Mesothelial cell of epicardium (in vitro differentiated cells): ENCODE results near the gene UBA3. TPM values are rescaled to one million over a fixed set of nuclear protein-coding genes. Genes with fewer than 3 reads are reported as not detected.
A peak's percentile ranks its signal among the peaks of the same experiment; 100 is the strongest.

Experiments used
- DNase-seq, 2 experiments: peaks; one replicate each; pipeline ENCODE4 v3.0.0; 2021; ENCODE audit warnings: low spot score in 2 of 2; ENCODE audit not compliant: unreplicated experiment in 2 of 2
- H3K27ac Mint-ChIP-seq: 2 replicates; pipeline ENCODE4 v1.8.0; 2021; ENCODE audit warnings: mixed read lengths
- H3K27me3 Mint-ChIP-seq: 2 replicates; pipeline ENCODE4 v1.8.0; 2021; ENCODE audit warnings: low read depth, mixed read lengths
- H3K36me3 Mint-ChIP-seq: 2 replicates; pipeline ENCODE4 v1.8.0; 2021; ENCODE audit warnings: mixed read lengths
- H3K4me1 Mint-ChIP-seq: 2 replicates; pipeline ENCODE4 v1.8.0; 2021; ENCODE audit warnings: mixed read lengths
- H3K4me3 Mint-ChIP-seq: 2 replicates; pipeline ENCODE4 v1.8.0; 2021; ENCODE audit warnings: mild to moderate bottlenecking, moderate library complexity, mixed read lengths
- H3K9me3 Mint-ChIP-seq: 2 replicates; pipeline ENCODE4 v1.8.0; 2021; ENCODE audit warnings: mixed read lengths
- total RNA-seq: library from RNA; stranded (reverse); gene quantifications from 3 replicates; pipeline ENCODE4 v1.2.1, GENCODE V29; 2021
- TF ChIP-seq, protein P1 (sequence below): fragments of 200-600 bp; sonication (generic); IDR thresholded peaks from one replicate; pipeline ENCODE4 v1.5.0; 2021; ENCODE audit warnings: antibody characterized with exemption; ENCODE audit not compliant: unreplicated experiment

The UBA3 gene
- total RNA-seq, 1 donor from 2014 or later, result 62.1 TPM

DNA sequence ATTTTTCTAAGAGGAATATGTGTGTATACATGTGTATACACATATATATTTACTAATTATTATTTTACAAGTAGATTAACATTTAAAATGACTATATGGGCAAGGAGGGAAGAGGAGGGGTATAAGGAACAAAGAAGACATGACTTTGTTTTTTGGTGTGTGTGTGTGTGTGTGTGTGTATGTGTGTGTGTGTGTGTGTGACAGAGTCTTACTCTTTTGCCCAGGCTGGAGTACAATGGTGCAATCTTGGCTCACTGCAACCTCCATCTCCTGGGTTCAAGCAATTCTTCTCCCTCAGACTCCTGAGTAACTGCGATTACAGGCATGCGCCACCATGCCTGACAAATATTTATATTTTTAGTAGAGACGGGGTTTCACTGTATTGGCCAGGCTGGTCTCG, 64.1 kb downstream of the UBA3 start:
- DNase-seq, result no peak
- Mint-ChIP-seq H3K27me3 (no peaks in the 10 kb centered on the region), H3K4me1 (peaks cover 14% of the 10 kb centered on the region), H3K36me3 (peaks cover 8% of the 10 kb centered on the region), H3K4me3 (no peak overlapping the region), H3K9me3 (no peaks in the 10 kb centered on the region), H3K27ac (no peak overlapping the region)
- TF ChIP-seq, protein P1, sequence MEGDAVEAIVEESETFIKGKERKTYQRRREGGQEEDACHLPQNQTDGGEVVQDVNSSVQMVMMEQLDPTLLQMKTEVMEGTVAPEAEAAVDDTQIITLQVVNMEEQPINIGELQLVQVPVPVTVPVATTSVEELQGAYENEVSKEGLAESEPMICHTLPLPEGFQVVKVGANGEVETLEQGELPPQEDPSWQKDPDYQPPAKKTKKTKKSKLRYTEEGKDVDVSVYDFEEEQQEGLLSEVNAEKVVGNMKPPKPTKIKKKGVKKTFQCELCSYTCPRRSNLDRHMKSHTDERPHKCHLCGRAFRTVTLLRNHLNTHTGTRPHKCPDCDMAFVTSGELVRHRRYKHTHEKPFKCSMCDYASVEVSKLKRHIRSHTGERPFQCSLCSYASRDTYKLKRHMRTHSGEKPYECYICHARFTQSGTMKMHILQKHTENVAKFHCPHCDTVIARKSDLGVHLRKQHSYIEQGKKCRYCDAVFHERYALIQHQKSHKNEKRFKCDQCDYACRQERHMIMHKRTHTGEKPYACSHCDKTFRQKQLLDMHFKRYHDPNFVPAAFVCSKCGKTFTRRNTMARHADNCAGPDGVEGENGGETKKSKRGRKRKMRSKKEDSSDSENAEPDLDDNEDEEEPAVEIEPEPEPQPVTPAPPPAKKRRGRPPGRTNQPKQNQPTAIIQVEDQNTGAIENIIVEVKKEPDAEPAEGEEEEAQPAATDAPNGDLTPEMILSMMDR, result no peak

DNA sequence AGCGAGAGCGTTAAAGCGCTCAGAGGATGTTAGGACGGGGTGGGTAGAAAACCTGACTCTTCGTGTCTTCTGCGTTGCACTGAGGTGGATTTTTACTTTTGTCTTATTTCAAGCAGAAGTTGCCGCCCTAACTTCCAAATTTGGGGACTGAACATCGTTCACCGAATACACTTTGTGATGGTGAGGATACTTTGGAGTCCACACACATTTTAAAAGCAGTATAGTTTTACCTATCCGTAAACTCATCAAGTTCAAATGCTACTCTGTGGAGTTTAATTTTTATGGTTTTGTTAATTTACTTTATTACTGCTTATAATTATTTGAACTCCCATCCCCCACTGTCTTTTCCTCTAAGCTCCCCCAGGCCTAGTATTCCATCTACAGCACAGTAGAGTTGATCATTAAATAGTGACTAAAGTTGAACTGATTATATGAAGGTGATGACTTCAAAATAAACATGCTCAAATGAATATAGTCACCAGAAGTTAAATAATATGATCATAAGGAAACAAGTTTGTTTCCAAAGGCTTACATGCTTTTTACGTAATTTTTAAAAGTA, 66.1 kb downstream of the UBA3 start:
- Mint-ChIP-seq H3K36me3 (peaks cover 8% of the 10 kb centered on the region), H3K27me3 (no peaks in the 10 kb centered on the region), H3K27ac (no peak overlapping the region), H3K4me3 (peak overlapping the region; percentile 71), H3K9me3 (no peaks in the 10 kb centered on the region), H3K4me1 (peaks cover 14% of the 10 kb centered on the region)
- DNase-seq, result no peak
- TF ChIP-seq, protein P1, result no peak

DNA sequence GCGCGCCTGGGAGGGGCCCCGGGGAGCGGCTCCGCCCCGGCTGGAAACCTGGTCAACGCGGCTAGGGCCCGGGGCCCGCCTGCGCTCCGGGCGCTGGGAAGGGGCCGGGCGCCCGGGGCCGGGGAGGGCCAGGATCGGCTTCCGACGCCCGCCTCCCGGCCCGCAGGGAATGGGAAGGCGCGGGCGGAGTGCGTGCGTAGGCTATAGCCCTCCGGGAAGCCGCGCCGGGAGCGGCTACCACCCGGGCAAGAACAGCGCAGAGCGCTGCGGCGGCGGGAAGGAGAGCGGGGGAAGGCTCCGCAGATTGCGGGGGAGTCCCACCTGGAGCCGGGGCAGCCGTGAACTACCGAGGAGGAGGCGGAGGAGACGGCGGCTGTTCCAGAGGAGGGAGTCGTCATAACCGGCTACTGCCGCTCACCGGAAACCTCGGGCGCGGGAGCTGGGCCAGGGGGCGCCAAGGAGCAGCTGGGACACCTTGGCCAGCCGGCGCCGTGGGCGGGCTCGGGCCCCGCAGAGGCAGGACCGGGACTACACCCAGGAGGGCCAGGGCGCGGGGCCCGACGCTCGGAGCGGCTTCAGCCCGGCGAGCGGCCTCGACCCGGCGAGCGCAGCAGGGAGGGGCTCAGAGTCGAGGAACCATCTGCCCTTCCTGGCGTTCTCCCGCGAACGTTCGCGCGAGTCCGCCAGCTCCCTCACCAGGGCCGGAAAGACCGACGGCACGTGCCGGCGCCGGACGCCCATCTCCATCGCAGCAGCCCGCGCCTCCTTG, 66.7 kb downstream of the UBA3 start, which contains the start of gene EOGT:
Gene EOGT, minus strand, starts transcription at position 432 of the 769 bp plus-strand sequence. CDS start 3,838 bp downstream, outside the sequence.
- Mint-ChIP-seq H3K9me3 (no peaks in the 10 kb centered on the region), H3K27ac (peak within 1 kb of the TSS; percentile 86), H3K4me3 (peak within 1 kb of the TSS; percentile 81), H3K36me3 (peaks cover 8% of the 10 kb centered on the region), H3K4me1 (peaks cover 14% of the 10 kb centered on the region), H3K27me3 (no peaks in the 10 kb centered on the region)
- peak; percentile 58 to 86 for DNase-seq
- TF ChIP-seq, protein P1, result peak; percentile 17

DNA sequence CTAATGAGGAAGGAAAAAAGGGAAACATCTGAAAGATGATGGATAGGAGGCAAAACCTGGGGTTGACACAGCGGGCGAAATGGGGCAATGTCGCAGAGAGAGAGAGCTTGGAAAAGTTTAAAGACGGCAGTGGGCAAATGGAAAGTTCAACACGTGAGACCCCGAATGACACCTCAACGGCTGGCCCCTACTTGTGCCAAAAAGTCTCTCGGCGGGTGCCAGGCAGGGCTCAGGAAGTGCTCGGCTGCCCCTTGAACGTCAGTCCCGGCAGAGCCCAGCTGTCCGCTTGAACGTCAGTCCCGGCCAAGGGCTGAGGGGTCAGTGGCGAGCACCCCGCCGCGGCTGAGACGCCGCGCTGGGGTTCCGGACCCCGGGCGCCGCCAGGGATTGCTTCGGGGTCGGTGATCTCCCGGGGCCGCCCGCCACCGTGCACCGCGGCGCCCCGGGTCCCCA, 67.3 kb downstream of the UBA3 start:
- H3K27ac Mint-ChIP-seq, result peak overlapping the region; percentile 86
- H3K9me3 Mint-ChIP-seq, result no peaks in the 10 kb centered on the region
- no peaks in the 10 kb centered on the region for H3K27me3 Mint-ChIP-seq
- peak; percentile 23 to 48 for DNase-seq
- H3K4me1 Mint-ChIP-seq, result peaks cover 14% of the 10 kb centered on the region
- H3K36me3 Mint-ChIP-seq, result peaks cover 8% of the 10 kb centered on the region
- TF ChIP-seq, protein P1, result no peak
- peak overlapping the region; percentile 81 for H3K4me3 Mint-ChIP-seq

DNA sequence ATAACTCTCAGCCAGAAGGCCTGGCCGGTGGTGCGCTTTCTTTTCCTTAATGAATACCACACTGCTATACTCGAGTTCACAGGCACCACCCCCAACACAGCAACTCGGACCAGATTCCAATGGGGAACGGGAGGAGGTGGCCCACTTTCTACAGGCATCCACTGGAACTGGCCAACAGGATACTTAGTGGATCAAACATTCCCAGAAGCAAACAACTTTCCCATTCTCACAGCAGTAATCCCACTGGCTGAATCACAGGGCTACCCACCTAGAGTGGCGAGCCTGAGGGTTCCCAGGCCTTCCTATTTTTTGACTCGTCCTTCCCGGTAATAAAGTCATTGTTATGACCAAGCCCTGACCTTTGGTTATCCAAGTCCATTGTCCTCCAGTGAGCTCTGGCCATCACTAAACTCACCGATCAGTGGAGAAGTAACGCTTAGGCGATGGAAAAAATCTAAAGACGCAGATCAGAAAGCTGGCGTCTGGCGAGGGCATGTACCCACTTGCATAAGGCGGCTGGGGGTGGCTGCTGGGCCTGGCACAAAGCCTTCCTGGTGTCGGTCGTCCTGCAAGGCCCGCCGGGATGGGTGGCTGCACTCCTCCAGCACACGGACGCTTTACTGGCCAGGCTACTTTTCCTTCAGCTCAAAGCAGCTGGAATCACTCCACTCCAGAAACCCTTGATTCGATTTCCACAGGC, 67.9 kb downstream of the UBA3 start:
- no peak for DNase-seq
- H3K27me3 Mint-ChIP-seq, result no peaks in the 10 kb centered on the region
- peaks cover 4% of the 10 kb centered on the region for H3K36me3 Mint-ChIP-seq
- H3K27ac Mint-ChIP-seq, result peak overlapping the region; percentile 86
- peak overlapping the region; percentile 81 for H3K4me3 Mint-ChIP-seq
- H3K4me1 Mint-ChIP-seq, result peaks cover 14% of the 10 kb centered on the region
- TF ChIP-seq, protein P1, result no peak
- no peaks in the 10 kb centered on the region for H3K9me3 Mint-ChIP-seq
